Suppressor macrophage treated with lipopolysaccharide for 1 hour (primary cell): ENCODE measurements around the gene RAB11FIP2.
A peak's percentile ranks its signal among the peaks of the same experiment; 100 is the strongest.
"Not testable (repeated sequence)": the region's sequence is repeated elsewhere in the genome, so short reads cannot be mapped to it uniquely, and the experiment has no call there.

ENCODE experiments used
- DNase-seq, 3 donors: peaks; one replicate each; pipeline ENCODE4 v3.0.0-alpha.2; 2020 to 2022

The RAB11FIP2 gene, protein sequence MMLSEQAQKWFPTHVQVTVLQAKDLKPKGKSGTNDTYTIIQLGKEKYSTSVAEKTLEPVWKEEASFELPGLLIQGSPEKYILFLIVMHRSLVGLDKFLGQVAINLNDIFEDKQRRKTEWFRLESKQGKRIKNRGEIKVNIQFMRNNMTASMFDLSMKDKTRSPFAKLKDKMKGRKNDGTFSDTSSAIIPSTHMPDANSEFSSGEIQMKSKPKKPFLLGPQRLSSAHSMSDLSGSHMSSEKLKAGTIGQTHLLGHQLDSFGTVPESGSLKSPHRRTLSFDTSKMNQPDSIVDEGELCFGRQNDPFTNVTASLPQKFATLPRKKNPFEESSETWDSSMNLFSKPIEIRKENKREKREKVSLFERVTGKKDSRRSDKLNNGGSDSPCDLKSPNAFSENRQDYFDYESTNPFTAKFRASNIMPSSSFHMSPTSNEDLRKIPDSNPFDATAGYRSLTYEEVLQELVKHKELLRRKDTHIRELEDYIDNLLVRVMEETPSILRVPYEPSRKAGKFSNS

DNA sequence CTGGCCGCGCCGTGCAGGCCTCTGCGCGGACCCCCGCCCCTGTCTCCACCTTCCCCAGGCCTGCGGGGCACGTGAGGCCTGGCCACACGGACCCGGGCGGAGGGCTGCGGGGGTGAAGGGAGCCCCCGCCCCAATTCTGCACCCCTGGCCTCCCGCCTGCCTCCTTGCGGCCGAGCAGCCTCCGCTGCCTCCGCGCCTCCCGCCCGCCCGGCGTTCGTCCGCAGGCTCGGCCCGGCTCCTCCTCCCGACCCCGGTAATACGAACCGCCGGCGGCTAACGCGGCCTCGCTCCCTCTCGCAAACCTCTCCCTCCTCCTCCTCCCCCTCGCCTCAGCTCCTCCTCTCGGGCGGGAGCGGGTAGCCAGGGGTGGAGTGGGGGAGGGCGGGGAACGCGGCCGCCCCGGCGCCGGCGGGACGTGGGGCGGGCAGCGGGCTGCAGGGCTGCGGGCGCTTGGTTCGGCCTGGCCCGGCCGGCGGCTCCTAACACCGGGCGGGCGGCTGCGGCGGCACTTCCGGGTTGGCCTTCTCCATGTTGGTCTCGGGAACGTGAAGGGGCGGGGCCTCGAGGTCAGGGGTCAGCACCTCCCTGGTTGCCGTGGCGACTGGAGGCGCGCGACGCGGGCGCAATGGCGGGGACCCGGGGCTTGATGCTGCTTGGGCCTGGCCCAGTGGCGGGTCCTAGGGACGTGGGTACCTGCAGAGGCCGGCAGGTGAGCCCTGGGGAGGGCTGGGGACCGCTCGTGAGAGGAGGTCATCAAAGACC is at the start of gene RAB11FIP2:
TSS of gene RAB11FIP2 (minus strand) at position 547 of the 762 bp plus-strand sequence. CDS start 778 bp downstream, outside the sequence.
- DNase-seq = peak; percentile 94 to 97 (median 96)

DNA sequence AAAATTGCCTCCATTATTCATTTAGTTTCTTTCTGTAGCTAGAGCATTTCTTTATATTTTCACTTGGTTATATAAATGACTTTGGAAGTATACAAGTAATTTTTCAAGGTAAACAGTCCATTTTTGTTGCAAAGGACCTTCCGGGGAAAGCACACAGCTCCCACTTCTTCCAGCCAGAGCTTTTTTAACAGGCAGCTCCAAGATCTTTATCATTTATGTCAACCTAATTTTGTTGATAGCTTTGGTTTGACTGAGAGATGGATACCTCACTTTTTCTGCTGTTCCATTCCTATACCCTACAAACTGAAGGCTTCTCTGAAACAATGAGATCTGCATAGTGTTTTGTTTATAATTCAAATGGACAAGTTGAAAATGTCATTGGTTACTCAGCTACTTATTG is 49.3 kb upstream of the RAB11FIP2 start:
- no peak for DNase-seq

DNA sequence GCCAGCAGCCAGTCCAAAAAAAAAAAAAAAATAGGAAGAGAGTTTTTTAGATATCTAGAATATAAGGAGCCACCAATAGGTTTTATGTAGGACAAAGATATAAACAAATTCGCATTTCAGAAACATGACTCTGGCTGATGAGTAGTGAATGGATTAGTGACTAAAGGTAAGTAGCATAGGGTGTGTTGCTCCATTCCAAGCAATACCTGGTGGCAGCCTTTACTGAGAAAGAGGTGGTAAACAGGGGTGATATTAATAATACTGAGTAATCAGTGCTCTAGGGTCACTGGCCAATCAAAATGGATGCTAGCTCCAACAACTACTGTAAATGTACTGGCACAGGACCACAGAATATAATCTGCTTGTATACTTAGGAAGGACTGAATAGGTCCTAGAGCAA is 45.5 kb upstream of the RAB11FIP2 start:
- DNase-seq = no peak

DNA sequence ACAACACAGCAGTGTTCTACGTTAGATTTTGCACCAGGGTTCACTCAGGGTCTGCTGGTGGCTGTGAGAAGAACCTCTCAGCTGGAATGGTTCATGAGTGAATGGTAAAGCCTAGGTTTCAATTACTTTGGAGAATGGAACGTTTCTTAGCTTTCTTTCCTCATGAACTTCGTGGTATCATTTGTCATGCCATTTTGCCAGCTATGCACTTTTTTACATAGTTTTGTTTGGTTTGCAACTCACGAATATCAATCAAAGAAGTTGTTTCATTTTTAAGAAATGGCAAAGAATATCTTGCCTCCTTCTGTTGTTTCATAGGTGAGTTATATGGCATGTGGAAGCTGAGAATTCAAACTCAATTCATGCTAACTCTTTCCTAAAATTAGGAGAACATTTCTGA is 34.1 kb upstream of the RAB11FIP2 start:
- no peak for DNase-seq

DNA sequence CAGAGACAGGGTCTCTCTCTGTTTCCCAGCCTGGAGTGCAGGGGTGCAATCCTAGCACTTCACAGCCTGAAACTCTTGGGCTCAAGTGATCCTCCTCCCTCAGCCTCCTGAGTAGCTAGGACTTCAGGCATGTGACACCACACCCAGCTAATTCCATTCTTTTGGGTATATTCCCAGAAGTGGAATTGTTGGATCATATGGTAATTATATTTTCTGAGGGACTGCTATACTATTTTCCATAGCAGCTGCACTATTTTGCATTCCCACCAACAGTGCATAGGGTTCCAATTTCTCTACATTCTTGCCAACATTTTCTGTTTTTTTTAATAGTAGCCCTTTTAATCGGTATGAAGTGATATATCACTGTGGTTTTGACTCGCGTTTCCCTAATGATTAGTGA is 30.0 kb upstream of the RAB11FIP2 start:
- no peak for DNase-seq

DNA sequence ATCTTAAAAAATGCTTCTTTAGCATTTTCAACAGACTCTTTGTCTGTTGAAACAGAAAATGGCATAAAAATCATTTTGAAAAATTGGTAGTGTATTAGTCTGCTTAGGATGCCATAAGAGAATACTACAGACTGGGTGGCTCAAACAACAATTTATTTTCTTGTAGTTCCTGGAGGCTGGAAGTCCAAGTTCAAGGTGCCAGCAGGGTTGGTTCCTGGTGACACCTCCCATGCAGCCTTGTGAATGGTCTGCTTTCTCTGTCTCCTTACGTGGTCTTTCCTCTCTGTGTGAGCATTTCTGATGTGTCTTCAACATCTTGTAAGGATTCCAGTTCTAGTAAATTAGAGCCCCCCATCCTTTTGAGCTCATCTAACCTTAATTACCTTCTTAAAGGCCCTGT is 26.1 kb upstream of the RAB11FIP2 start:
- DNase-seq = no peak

DNA sequence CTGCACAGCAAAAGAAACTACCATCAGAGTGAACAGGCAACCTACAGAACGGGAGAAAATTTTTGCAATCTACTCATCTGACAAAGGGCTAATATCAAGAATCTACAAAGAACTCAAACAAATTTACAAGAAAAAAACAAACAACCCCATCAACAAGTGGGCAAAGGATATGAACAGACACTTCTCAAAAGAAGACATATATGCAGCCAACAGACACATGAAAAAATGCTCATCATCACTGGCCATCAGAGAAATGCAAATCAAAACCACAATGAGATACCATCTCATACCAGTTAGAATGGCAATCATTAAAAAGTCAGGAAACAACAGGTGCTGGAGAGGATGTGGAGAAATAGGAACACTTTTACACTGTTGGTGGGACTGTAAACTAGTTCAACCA is 20.6 kb upstream of the RAB11FIP2 start:
- DNase-seq = not testable (repeated sequence)

DNA sequence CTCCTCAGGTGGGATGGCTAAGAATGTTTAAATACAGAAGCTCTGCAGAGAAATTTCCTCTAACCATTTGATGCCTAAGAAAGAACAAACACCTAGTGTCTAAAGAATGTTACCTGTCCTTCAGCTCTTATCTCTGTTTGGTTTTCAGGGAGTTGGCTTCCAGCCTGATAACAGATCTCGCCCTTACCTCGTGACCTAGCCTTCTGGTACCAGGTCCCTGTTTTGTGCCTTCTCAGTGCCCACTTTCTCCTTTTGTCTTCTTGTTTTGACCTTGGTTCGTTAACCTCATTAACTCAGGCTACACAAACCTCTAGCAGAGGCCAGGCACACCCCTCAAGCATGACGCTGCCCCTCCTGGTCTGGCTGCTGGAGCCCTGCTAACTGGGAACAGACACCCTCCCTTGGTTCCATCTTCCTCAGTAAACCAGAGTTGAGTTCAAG is 16.1 kb upstream of the RAB11FIP2 start:
- DNase-seq = no peak

DNA sequence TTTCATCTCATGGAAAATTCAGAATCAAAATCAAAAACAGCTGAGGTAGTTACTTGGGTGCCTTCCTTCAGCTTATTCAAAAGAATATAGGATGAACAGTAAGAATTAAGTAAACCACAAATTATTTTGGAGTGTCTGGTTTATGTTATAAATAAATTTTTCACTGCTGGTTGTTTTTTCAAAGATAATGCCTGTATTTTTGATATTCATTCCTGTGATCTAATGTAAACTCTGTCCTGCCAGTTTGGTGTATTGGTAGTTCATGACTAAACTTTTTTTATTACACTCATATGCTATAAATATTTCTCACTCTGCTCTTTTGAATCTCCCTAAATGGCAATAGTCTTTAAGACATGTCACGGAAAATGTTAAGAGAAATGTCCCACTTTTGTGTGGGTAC is 11.6 kb upstream of the RAB11FIP2 start:
- DNase-seq = no peak

DNA sequence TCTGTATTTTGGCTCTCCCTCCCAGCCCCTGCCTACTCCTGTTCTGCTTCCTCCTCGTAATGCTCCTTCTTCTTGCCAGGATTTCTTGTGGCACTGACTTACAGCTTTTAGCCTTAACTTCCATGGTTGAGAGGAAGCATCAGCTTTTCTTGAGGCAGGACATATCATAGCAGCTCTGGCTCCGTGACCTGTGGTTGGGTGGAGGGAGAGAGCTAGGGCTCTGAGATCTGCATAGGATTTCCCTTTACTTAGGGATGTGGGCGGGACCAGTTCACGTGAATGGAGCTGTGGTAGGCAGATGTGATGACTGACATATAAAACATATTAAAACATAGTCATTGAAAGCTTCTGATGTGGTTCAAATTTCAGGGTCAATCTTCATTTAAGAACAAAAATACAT is 10.6 kb upstream of the RAB11FIP2 start:
- DNase-seq = no peak

DNA sequence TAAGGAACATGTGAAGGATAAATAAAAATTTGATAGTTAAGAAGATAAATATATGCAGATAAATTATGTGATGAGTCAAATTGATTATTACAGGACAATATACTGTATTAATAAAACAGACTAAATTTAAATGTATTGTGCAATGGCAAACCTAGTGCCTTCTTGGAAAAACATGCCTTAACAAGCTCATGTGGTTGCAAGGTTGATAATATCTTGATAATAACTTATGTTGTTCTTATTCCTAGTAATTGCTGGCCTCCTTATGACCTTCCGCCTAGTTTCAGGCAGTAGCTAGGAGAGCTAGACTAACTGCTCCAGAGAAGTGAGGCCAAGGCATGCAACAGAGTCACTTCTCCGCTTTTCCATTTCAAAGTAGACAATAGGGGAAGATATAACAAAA is 7.6 kb upstream of the RAB11FIP2 start:
- DNase-seq = no peak

DNA sequence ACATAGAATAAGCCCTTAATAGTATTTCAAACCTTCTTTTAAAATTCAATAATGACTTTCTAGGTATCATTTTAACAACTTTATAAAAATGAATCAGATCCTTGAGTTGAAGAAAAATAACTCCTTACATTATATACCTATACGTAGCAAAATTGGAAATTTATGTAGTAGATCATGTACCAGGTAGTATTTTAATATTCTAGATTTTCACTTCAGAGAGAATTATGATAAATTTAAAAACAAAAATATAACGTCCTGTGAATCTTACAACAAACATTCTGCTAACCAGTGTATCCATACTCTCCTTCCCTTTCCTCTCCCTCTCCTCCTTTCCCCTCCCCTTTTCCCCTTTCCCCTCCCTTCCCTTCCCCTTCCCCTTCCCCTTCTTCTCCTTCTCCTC is 6.1 kb upstream of the RAB11FIP2 start:
- no peak for DNase-seq

DNA sequence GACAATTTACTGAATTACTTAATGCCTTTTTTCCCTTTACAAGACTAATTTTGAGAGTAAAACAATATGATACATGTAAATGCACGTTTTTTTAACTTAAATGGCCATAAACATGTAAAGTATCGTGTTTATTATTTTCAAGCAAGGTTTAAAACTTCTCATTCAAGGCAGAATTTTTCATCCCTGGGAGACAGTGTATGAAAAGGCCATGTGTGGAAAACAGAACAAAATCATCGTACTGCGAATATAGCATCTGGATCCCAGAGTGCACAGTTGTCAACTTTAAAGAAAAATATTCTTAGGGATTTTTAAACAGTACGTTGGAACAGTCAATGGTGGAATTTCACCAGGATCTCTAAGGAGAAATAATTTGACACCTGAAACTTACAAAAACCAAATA is 1.1 kb upstream of the RAB11FIP2 start:
- DNase-seq = no peak

DNA sequence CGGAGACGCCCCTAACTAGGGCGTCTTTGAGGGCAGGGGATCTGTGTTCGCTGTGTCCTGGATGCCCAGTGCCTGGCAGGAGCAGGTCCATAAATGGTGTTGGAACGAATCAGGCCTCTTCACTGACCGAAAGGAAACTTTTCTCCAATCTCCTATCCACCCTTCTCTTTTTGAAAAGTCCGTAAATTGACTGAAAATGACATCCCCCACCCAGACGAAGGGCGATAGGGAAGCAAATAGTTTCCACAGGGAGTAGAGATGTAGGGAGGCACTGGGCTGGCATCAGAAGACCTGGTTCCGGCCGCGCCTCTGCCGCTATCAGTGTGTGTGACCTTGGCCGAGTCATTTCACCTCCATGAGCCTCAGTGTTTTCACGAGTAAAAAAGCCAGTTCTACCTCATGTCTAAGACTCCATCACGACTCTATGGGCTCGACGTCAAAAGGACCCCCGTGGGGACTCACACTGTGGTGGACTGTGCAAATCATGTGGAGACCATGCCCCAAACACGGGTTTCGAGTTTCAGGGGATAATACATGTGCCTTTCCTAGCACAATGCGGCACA is 497 bp upstream of the RAB11FIP2 start:
- DNase-seq = no peak

DNA sequence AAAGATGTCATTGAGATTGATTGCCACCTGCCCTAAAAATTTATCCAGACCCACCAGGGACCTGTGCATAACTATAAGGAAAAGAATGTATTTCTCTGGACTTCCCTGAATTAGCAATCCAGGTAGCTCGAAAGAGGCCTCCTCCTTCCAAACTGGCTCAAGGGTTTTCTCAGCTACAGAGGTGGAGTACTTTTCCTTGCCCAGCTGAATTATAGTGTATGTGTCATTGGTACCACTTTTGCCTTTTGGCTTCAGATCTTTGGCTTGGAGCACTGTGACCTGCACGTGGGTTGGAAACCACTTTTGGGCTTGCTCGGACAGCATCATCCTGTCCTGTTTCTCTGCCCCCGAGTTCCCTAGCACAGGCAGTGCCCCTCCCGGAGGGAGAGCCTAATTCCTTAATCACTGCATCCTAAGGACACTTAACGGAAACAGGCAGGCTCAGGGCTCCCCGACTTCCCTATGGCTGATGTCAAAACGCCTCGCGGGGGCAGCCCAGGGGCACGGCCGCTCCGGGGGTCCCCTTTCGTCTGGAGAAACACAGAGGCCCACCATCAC is 825 bp downstream of the RAB11FIP2 start:
- peak; percentile 60 to 67 (median 64) for DNase-seq

DNA sequence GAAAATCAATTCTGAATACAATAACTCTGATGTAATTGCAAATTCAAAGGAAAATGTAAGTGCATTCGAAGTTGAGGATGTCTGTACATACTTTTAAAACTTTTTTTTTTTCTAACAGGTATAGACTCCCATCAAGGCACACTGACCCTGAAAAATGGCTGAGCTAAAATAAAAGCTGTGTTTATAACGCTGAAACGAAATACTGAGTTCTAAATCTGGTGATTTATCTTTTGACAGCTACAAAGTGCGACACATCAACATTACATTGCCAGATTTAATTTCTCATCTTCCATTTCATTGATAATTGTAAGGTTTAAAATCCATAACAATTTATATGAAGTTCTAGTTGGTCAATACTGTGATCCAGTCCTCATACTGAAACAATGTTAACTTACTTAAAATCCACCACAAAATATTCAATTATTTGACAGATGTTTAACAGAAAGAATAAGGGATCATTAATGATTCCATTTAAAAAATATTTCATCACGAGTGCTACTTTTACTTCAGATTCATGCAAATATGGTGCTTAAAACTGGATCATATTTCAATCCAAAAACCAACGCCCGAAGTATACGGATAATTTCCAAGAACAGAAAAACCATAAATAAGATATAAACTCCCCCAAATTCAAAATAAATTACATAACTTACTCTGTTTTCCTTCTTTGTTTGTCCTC is 1.4 kb downstream of the RAB11FIP2 start:
- DNase-seq = no peak

DNA sequence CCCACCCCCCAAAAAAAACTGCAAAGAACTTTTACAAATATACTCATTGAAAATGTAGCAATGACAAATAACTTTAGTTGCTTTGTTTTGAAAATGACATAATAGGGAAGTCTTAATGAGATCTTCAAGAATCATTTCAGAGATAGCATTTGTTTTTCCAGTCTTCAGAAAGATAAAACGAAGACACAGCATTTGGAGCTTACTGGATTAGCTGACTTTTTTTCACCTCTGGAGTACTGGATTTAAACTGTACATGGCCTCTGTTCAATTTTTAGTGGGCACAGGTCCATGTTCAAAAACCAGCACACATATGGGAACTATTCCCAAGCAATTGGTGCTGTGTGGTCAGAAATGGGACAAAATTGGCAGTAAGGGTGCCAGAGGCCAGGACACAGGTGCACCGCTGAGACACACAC is 3.9 kb downstream of the RAB11FIP2 start:
- no peak for DNase-seq

DNA sequence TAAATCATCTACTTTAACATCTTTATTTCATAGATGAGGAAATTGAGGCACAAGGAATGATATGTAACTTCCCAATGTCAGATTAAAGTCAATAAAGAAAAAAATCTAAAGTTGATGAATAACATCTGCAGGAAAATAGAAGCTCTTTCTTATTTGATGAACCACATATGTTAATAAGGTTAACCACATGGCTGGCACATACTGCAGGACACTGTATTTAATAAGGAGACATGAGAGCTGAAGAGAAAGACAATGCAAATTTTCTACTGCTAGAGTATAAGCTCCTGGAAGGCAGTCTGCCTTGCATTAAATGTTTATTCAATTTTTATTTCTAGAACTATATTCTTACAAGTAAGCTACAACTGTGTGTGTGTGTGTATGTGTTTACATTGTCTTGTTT is 4.4 kb downstream of the RAB11FIP2 start:
- no peak for DNase-seq

DNA sequence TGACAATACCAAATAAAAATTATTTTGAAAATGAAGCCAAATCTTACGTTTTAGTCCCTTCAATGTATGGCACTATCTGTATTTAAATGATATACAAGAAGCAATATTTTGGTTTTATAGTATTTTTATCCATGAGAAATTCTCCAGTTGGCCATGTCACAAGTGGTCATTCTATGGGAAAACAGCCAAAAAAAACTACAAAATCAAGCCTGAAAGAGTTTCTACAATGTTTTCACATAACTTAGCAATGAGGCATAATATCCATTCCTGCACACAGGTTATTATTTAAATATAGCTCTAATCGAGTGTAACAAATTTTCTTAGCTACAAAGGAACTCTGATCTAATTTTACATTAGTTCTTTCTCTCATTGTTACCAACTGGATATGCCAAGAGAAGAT is 5.4 kb downstream of the RAB11FIP2 start:
- no peak for DNase-seq

DNA sequence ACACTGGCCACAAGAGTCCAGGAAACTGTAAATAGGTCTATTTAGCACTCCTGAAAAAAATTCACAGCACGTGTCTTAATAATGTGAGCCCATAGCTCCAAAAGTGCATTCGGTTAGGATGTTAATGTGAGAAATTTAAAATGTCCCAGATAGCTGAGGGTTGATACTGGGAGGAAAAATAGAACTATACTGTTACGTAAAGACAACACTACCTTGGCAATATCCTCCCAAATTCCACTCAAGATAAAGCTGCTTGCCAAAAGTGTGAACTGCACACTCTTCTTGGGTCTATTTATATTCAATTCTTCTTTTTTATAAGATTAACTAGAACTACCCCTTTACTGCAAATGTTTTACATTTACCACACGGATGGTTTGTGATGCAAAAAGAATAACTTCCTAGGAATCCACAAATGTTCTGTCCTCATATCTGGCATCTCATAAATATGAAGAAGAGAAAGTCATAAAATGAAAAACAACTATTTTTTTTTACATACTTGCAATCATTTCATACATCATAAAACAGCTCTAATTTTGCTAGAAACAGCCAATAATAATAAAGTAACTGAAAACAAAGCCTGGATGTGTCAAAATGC is 10.4 kb downstream of the RAB11FIP2 start:
- no peak for DNase-seq

DNA sequence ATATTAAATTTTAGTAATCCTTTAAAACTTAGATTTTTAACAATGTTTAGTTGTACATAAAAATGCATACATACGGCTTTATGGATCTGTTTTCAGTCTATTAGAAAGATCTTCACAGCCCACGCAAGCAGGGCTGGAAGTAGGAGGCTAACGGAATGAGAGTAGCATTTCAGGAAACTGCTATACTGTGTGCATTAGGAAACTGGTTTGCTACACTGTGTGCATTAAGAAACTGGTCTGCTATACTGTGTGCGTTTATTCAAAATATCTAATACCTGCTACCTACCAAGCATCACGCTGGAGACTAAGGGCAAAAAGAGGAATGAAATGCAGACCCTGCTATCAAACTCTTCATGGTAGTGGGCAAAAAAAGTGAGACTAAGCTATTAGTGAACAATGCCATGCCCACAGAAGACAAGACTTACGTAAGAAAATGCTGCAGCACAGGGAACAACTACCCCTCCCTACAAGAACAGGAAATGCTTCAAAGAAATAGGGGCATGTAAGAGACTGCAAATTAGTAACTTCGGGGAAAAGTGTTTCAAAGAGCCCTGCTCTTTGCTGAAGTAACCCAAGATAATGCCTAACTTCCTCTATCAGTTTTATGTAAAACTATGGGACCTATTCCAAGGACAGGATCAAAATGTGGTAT is 11.3 kb downstream of the RAB11FIP2 start:
- peak; percentile 34 to 63 (median 55) for DNase-seq

DNA sequence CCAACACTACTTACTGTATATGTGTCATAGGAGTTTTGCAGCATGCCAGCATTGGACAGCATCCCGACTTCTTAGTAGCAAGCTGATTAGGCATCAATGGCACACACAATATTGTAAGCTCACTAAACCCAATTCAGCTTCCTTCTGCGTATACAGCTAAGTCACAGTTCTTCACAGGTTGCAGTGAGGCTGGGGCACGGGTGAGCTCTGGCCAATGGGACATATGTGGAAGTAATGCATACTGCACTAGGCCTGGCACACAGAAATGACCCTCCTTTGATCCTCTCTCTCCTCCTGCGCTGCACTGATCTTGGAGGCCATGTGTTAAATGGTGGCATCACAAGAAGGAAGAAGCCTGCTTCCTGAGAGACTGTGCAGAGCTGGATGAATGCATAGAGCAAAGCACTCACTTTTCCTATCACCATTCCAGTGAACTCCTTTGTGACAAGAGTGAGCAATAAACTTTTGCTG is 11.9 kb downstream of the RAB11FIP2 start:
- no peak for DNase-seq
